Measurements from ENCODE around the gene TFF2. TPM values are rescaled to one million over a fixed set of nuclear protein-coding genes. Genes with fewer than 3 reads are reported as not detected.
A peak's percentile ranks its signal among the peaks of the same experiment; 100 is the strongest.

The TFF2 gene
- total RNA-seq, 1 donor from 2014 or later: not detected

GRCh38 chr21:42303443-42303842 lies 47.4 kb downstream of the TFF2 start:
- no peaks in the 10 kb centered on the region for H3K9me3 ChIP-seq
- no peak overlapping the region for H3K4me3 ChIP-seq
- peaks cover 10% of the 10 kb centered on the region for H3K4me1 ChIP-seq
- H3K27ac ChIP-seq: no peak overlapping the region
- intact Hi-C loops (cut with DNase I): no loop called here
- DNase-seq: no peak
- TF ChIP-seq, protein P1, sequence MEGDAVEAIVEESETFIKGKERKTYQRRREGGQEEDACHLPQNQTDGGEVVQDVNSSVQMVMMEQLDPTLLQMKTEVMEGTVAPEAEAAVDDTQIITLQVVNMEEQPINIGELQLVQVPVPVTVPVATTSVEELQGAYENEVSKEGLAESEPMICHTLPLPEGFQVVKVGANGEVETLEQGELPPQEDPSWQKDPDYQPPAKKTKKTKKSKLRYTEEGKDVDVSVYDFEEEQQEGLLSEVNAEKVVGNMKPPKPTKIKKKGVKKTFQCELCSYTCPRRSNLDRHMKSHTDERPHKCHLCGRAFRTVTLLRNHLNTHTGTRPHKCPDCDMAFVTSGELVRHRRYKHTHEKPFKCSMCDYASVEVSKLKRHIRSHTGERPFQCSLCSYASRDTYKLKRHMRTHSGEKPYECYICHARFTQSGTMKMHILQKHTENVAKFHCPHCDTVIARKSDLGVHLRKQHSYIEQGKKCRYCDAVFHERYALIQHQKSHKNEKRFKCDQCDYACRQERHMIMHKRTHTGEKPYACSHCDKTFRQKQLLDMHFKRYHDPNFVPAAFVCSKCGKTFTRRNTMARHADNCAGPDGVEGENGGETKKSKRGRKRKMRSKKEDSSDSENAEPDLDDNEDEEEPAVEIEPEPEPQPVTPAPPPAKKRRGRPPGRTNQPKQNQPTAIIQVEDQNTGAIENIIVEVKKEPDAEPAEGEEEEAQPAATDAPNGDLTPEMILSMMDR (IDR thresholded peaks at IDR 0.05): no peak
- no peaks in the 10 kb centered on the region for H3K36me3 ChIP-seq
- H3K27me3 ChIP-seq (ENCODE audit: low read depth): peaks cover 8% of the 10 kb centered on the region
- no peak for ATAC-seq

DNA sequence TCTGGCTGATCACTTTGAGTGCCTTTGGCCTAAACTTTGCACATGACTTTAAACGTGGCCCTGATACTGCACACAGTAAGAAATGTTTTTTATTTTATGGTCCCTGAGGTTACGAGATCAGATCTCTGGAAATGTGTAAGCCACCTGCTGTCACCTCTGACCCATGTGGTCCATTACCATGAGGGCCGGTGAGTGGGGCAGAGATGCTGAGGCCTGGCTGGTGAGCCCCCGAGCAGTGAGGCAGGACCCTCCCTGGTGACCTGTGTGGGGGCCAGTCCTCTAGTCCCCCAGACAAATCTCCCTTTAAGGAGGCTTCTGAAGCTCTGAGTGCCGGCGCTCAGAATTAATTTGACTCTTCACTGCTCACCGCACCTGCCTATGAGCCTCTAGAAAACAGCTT lies 48.0 kb downstream of the TFF2 start:
- H3K4me3 ChIP-seq: no peak overlapping the region
- TF ChIP-seq, protein P1 (IDR thresholded peaks at IDR 0.05): no peak
- H3K36me3 ChIP-seq: no peaks in the 10 kb centered on the region
- no peaks in the 10 kb centered on the region for H3K9me3 ChIP-seq
- intact Hi-C loops (cut with DNase I): no loop called here
- peaks cover 7% of the 10 kb centered on the region for H3K4me1 ChIP-seq
- peak overlapping the region; percentile 21 for H3K27ac ChIP-seq
- ATAC-seq (no peak), DNase-seq (no peak)
- H3K27me3 ChIP-seq (ENCODE audit: low read depth): peaks cover 2% of the 10 kb centered on the region

GRCh38 chr21:42302076-42302650 lies 48.6 kb downstream of the TFF2 start:
- ATAC-seq (no peak), DNase-seq (no peak)
- Histone ChIP-seq H3K4me3 (no peak overlapping the region), H3K36me3 (peaks cover 3% of the 10 kb centered on the region), H3K4me1 (peaks cover 7% of the 10 kb centered on the region), H3K27ac (peak overlapping the region; percentile 43), H3K27me3 (ENCODE audit: low read depth) (no peaks in the 10 kb centered on the region), H3K9me3 (no peaks in the 10 kb centered on the region)
- TF ChIP-seq, protein P1 (IDR thresholded peaks at IDR 0.05): no peak
- intact Hi-C loops (cut with DNase I): no loop called here

DNA sequence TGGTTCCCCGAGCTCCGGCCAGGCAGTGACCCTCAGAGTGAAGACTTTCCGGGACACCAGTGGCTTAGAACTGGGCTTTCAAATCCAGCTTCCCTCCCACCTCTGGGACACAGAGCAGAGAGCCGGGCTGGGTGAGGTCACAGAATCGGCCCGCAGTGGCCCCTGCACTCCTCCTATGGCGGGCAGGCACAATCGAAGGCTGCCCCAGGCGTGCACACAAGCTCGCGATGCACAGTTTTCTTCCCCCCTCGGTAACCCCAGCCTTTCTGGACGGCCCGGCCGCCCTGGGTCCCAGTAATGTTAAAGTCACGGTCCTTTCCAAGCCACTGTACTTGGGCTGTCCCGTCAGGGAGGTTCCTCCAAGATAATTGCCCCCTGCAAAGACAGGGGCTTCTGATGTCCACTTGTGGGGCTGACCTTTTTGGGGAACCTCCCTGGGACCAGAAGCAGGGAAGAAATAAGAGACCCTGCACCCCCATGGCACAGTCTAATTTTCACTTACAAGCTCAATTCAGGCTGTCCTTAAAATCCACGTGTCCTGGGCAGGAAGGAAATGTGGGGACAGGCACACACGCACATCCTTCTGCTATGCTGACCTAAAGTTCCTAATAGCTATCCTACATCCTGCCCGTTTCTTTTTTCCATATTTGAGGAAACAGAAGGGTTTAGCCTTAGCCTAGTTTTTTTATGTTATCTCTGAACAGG lies 49.3 kb downstream of the TFF2 start:
- H3K36me3 ChIP-seq: peaks cover 9% of the 10 kb centered on the region
- intact Hi-C loops (cut with DNase I): no loop called here
- peaks cover 7% of the 10 kb centered on the region for H3K4me1 ChIP-seq
- ATAC-seq (peak in 1 of 2 donors; percentile 38), DNase-seq (no peak)
- H3K4me3 ChIP-seq: no peak overlapping the region
- H3K27me3 ChIP-seq (ENCODE audit: low read depth): no peaks in the 10 kb centered on the region
- TF ChIP-seq, protein P1 (IDR thresholded peaks at IDR 0.05): no peak
- peak overlapping the region; percentile 57 for H3K27ac ChIP-seq
- no peaks in the 10 kb centered on the region for H3K9me3 ChIP-seq

- H3K27ac ChIP-seq: peak overlapping the region; percentile 57
- H3K27me3 ChIP-seq (ENCODE audit: low read depth): no peaks in the 10 kb centered on the region
- peak; percentile 29 for DNase-seq
Measured at GRCh38 chr21:42300956-42301355, 49.8 kb downstream of the TFF2 start.

More at GRCh38 chr21:42300956-42301355, 49.8 kb downstream of the TFF2 start:
- H3K36me3 ChIP-seq: peaks cover 15% of the 10 kb centered on the region
- no peaks in the 10 kb centered on the region for H3K9me3 ChIP-seq
- TF ChIP-seq, protein P1 (IDR thresholded peaks at IDR 0.05): no peak
- intact Hi-C loops (cut with DNase I): no loop called here
- no peak overlapping the region for H3K4me3 ChIP-seq
- no peak for ATAC-seq
- H3K4me1 ChIP-seq: peaks cover 7% of the 10 kb centered on the region

Data from lower lobe of right lung (tissue), 2 donors.